KG1 (cell line): ENCODE measurements around the gene TNP1.

Source experiments
- DNase-seq: peaks from one replicate; lab custom pipeline; 2025; lab: John Stamatoyannopoulos, UW

The TNP1 gene

GRCh38 chr2:216839688-216840087, 20.2 kb downstream of the TNP1 start:
- DNase-seq, result no peak

DNA sequence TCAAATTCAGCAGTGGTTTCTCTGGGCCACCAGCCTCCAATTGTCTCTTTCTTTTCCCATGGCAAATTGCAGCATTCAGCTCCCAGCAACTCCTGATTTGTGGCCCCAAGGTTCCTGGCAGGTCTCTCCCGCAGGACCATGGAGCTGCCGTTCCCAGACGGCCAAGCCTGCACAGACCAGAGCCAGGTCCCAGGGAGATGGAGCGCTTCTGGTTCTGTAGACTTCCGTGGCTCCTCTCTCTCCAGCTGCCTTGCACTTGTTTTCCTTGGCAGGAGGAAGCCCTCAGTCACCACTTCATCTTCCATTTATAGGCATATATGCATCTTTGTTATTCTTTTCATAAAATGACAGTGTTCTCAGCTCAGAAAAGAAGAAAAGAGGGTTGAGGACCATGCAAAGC, 21.7 kb downstream of the TNP1 start:
- DNase-seq, result no peak

GRCh38 chr2:216837740-216838139, 22.1 kb downstream of the TNP1 start:
- DNase-seq, result no peak

GRCh38 chr2:216833061-216833460, 26.8 kb downstream of the TNP1 start:
- DNase-seq, result no peak

DNA sequence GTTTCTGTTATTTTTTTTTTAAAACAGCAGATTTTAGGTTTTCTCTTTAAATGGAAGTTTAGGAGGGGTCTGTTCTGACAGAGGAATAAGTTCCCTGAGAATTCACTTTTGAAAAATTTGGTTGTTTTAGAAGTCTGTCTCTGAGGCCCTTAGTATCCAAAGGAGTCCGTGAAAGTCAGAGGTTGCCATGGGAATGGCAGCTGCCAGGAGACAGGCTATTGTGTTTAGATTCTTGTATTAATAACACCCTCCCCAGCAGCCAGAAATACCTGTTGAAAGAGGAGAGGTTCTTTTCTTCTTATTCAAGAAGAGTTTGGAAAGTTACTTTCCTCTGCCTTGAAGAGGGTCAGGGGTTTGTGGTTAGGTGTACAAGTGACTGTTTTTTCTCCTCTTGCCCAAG, 29.5 kb downstream of the TNP1 start:
- no peak for DNase-seq

GRCh38 chr2:216829533-216829932, 30.3 kb downstream of the TNP1 start:
- DNase-seq, result no peak

DNA sequence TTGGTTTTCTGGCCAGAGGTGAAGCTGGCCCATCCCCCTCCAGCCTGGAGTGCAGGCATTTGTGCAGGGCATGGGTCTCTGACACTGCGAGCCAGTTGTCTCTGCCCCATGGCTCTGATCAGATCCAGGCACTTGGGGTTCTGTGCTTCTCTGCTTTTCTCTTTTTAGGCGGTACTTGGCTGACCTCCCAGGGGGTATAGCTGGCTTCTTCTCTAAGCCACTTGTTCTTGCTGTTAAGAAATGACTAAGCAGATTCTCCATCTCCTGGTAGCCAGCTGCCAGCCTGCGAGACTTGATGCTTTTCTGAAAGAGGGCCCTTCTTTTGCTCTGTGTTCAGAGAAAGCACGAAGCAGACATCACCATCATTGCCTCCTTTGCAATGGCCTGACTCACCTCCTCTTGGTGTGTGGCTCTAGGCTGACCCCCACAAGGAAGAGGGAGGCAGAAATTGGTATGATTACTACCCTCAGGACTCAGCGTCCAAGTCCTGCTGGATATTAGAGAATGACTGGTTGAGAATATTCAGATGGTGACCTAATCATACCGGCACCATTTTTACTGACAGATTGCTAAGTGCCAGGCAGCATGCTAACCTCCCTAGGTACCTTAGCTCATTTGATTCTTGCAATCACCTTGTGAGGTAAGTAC, 32.7 kb downstream of the TNP1 start:
- DNase-seq, result no peak

- no peak for DNase-seq
These were observed 37.4 kb downstream of the TNP1 start for GRCh38 chr2:216822470-216822869.

DNA sequence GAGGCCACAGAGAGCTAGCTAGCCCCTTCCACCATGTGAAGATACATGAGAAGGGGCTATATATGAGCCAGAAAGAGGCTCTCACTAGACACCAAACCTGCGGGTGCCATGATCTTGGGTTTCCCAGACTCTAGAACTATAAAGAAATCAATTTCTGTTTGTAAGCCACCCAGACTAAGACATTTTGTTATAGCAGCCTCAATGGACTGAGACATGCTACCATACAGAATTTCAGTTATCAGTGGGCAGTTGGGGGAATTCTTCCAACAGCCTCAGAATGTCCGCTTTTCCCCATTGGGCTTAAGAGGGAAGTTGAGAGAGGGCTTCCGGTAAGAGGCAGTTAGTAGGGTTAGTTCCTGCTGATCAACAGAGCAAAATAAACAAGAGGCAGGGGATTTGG, 39.2 kb downstream of the TNP1 start:
- no peak for DNase-seq

DNA sequence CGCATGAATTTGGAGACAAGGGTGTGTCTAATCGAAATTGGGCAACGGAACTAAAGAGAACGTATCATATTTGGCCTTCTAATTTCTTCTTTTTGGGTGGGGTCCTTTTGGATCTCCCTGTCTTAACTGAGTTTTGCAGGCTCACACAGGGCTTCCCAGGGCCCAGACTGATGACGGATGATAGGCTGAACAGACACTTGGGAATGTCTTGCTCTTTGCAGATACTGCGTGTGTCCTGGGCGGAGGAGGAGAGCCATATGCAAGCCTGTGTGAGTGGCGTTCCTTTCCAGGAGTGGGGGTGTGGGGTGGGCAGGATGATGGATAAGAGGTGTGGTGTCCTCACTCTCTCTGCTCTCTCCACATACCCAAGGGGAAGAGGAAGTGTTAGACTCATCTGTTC, 40.1 kb downstream of the TNP1 start:
- DNase-seq, result no peak

DNA sequence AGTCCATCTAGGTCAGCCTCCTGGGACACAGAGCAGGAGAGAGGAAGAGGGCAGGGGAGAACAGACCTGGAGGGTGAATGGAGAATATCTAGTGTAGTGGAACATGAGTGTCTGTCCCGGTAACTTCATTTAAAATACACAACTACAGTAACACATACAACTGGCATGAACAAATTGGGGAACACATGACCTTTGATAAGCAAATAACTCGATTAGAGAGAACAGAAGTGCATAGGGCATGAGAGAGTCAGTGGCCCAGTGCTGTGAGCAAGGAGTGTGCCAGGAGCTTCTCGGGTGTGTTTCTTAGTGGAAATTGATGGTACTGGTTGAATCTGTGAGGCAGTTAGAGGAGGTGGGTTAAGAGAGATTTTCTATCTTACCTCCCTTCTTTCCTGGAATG, 40.8 kb downstream of the TNP1 start:
- DNase-seq, result no peak

DNA sequence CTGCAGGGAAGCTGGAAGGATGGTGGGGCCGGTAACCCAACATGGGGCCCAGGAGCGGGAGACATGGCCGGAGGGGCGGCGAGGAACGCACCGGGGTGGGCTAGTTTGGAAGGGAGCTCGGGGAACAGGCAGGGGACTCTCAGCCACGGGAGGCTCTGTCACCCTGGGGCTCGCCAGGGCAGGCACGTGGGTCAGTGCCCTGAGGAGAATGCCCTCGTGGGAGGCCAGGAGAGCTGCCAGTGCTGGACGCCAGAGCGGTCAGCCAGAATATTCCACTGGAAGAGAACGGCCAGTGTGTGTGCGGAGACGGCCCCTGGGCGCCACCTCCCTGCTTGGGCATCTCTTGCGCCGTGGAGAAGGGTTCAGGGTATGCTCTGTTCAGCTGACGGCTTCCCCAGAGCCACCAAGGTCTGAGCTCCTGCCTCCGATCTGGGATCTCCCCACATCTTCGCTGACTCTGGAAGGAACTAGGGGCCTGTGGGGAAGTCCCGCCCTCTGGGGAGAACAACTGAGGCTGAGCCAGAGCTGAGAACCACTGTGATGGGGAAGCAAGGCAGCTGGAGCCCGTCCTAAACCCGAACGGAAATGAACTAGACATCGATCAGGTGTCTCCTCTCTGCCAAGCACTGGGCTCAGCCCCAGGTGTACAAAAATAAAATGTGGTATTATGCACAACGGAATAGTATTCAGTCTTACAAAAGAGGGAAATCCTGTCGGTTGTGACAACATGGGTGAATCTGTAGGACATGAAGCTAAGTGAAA, 49.3 kb downstream of the TNP1 start:
- DNase-seq, result no peak
